Activated naive CD4-positive, alpha-beta T cell treated with anti-CD3 and anti-CD28 coated beads for 36 hours (primary cell): Measurements from ENCODE around the gene FGF12. TPM values are rescaled to one million over a fixed set of nuclear protein-coding genes. Genes with fewer than 3 reads are reported as not detected.
A peak's percentile ranks its signal among the peaks of the same experiment; 100 is the strongest.

Source experiments
- CTCF ChIA-PET: fragments of 350-600 bp; sonication (Branson Sonifier 250); formaldehyde crosslinking; loops from one replicate; lab custom pipeline; 2021; ENCODE audit warnings: antibody characterized with exemption; lab: Charles Lee
- DNase-seq: peaks from one replicate; pipeline ENCODE4 v3.0.0-alpha.2; 2020
- H3K27ac Mint-ChIP-seq: one replicate; pipeline ENCODE4 v1.8.0; 2021; ENCODE audit warnings: mild to moderate bottlenecking, mixed read lengths
- H3K27me3 Mint-ChIP-seq: one replicate; pipeline ENCODE4 v1.8.0; 2021; ENCODE audit warnings: low read depth, mixed read lengths
- H3K36me3 Mint-ChIP-seq: one replicate; pipeline ENCODE4 v1.8.0; 2021; ENCODE audit warnings: low read depth, mixed read lengths
- H3K4me1 Mint-ChIP-seq: one replicate; pipeline ENCODE4 v1.8.0; 2021; ENCODE audit warnings: low read depth, mixed read lengths
- H3K4me3 Mint-ChIP-seq: one replicate; pipeline ENCODE4 v1.8.0; 2021; ENCODE audit warnings: mild to moderate bottlenecking, moderate library complexity, mixed read lengths
- H3K9me3 Mint-ChIP-seq: one replicate; pipeline ENCODE4 v1.8.0; 2021; ENCODE audit warnings: mixed read lengths
- intact Hi-C: fragments of 100-400 bp; cut with micrococcal nuclease; formaldehyde crosslinking; loops from one replicate; pipeline ENCODE4 v1.15.1; 2023
- total RNA-seq, 2 experiments: library from RNA; stranded (reverse); gene quantifications; one replicate each; pipeline ENCODE4 v1.2.3, GENCODE V29; 2021

Gene FGF12
- total RNA-seq, 2 experiments from 2014 or later = not detected

DNA sequence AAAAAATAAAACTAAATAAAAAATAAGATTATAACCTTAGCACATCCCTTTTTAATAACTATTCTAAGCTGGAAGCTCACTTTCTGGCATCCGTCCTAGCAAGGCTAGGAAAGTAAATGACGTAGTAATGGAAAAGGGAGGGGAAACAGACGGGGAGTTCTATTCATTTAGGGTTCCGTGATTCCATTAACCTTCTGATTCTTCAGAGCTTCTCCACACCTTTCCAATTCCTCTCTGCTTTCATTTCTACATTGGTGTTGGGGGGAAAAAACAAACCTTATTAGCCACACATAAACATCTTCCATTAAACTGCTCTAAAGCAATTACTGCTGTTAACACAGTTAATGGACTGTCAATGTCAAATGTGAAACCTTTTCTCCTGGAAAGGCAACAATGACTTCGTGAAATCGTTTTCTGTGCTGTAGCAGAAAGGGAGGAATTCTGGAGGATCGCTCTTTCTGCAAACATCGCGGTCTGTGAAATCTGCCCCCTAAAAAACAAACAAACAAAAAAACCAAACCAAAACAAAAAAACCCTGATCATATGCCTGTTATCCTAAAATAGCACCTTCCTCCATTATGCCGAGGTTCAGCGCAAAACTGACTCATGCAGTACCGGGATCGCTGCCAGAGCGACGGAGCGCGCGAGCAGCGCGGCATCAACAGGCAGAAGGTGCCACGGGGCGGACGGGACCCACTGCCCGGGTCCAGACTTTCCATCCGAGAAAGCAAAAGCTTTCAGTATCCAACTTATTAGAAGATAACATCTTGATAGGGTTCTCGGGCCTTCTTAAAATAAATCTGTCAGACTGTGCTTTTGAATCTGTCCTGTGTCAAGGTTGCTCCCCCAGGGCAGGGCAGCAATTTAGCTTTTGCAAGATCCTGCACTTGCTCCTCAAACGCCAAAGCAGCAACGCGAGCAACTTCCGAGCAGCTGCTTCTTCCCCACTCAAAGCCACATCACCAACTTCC lies 156.2 kb downstream of the FGF12 start:
- H3K27ac Mint-ChIP-seq = no peak overlapping the region

DNA sequence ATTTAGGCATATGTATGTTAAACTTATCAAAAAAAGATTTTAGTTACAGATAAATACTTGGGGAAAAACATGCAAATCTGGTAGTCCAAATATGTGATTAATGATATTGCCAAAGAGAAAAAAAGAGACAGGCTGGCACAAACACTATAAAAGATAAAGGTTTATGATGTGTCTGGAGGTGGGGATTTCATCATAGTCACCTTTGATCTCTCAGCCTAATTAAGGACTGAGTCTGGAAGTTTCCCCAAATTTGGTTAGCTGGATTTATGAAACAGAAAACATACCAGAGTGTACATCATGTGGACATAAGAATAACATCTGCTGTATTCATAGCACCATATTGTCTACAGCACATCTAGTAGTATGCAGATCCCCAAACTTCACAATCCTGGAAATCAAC lies 157.0 kb downstream of the FGF12 start:
- H3K4me3 Mint-ChIP-seq = no peak overlapping the region
- no peaks in the 10 kb centered on the region for H3K9me3 Mint-ChIP-seq
- H3K27me3 Mint-ChIP-seq = peaks cover 29% of the 10 kb centered on the region
- intact Hi-C loops = no loop called here
- no peak overlapping the region for H3K27ac Mint-ChIP-seq
- H3K4me1 Mint-ChIP-seq = peaks cover 8% of the 10 kb centered on the region
- no peak for DNase-seq
- CTCF ChIA-PET = interaction anchor here (1.2 kb wide), 1 partner anchor 237 kb away, joined by 3 read pairs; no protein-coding TSS in a partner anchor
- no peaks in the 10 kb centered on the region for H3K36me3 Mint-ChIP-seq

More for the DNA sequence above, 156.2 kb downstream of the FGF12 start:
- H3K4me1 Mint-ChIP-seq = peaks cover 8% of the 10 kb centered on the region
- H3K36me3 Mint-ChIP-seq = no peaks in the 10 kb centered on the region
- CTCF ChIA-PET = interaction anchor here (0.6 to 1.2 kb wide), 2 partner anchors 105 to 236 kb away, joined by 3 read pairs; no protein-coding TSS in a partner anchor
- H3K27me3 Mint-ChIP-seq = peaks cover 27% of the 10 kb centered on the region
- intact Hi-C loops = no loop called here
- DNase-seq = peak; percentile 26
- H3K4me3 Mint-ChIP-seq = peak overlapping the region; percentile 45
- no peaks in the 10 kb centered on the region for H3K9me3 Mint-ChIP-seq

DNA sequence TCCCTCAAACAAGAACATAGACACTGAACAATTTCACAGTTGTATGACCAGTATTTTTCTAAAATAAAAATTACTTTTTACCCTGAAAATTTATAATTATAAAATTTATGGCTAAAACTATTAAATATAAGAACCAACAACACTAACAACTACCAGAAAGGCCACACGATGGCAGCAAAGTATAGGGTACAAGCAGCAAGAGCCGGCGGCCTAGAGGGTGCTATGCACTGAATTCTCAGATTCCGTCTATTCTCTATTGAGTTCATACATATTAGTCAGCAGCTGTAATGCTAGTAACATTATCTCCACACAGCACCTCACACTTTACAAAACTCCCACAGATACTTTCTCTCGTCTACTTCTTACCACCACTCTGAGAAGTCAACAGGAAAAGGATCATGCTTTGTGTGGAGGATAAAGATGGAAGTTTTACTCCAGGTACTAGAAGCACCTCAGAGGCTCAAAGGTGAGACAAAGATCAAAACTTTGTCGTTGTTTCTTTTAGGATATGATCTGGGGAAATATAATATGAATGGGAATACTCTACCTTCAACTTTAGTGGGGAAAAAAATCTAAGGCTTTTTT lies 160.5 kb downstream of the FGF12 start:
- Mint-ChIP-seq H3K27me3 (peaks cover 26% of the 10 kb centered on the region), H3K27ac (no peak overlapping the region), H3K4me3 (no peak overlapping the region), H3K36me3 (no peaks in the 10 kb centered on the region), H3K4me1 (peaks cover 8% of the 10 kb centered on the region), H3K9me3 (no peaks in the 10 kb centered on the region)
- peak; percentile 85 for DNase-seq
- CTCF ChIA-PET = interaction anchor here (0.6 to 2.2 kb wide), 5 partner anchors 13 to 1005 kb away, joined by 3 to 8 read pairs (median 3); no protein-coding TSS in a partner anchor
- intact Hi-C loops = loop anchor here (1.0 to 5.0 kb wide), 7 partner anchors 99 to 1006 kb away; partner anchors contain the start of gene MB21D2

DNA sequence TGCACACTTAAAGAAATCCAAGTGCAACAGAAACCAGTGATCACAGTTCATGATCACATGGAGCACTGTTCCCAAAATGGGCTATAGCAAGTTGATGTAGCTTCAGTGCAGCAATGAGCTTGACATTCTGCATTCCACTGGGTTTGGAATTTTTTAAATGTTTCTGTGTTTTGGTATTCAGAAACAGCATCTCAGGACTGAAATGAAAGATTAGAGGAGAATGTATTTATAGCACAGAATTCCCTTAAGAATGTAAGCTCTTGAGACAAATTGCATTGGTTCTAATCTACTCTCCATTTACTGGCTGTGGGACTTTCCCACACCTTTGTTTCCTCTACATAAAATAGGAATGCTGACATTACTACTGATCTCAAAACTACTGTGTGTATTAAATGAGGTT lies 162.7 kb downstream of the FGF12 start:
- H3K27ac Mint-ChIP-seq = no peak overlapping the region
- peaks cover 10% of the 10 kb centered on the region for H3K27me3 Mint-ChIP-seq
- H3K4me1 Mint-ChIP-seq = no peaks in the 10 kb centered on the region
- intact Hi-C loops = loop anchor here (5.0 kb wide), 3 partner anchors 353 to 898 kb away; partner anchors contain the start of gene MB21D2
- H3K4me3 Mint-ChIP-seq = no peak overlapping the region
- no peak for DNase-seq
- H3K9me3 Mint-ChIP-seq = no peaks in the 10 kb centered on the region
- H3K36me3 Mint-ChIP-seq = no peaks in the 10 kb centered on the region
- CTCF ChIA-PET = interaction anchor here (0.6 to 1.8 kb wide), 5 partner anchors 152 to 251 kb away, joined by 3 to 5 read pairs (median 3); no protein-coding TSS in a partner anchor

DNA sequence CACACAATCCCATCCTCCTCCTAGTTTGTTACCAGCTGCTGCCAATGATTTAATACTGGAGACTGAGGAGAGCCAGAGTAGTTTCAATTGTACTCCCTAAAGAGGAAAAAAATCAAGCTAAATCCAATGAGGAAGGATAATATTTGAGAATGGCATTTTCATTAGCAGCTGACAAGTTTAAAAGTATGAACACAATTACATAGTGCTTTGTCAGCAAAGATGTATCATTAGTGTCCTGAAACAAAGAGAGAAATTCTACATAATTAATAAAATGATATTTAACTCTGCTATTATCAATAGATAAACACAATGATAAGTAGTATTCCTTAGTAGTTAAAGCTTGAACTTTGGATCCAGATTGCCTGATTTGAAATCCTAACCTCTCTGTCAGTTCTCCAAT lies 163.9 kb downstream of the FGF12 start:
- intact Hi-C loops = no loop called here
- Mint-ChIP-seq H3K36me3 (no peaks in the 10 kb centered on the region), H3K9me3 (no peaks in the 10 kb centered on the region), H3K4me1 (no peaks in the 10 kb centered on the region), H3K4me3 (no peak overlapping the region), H3K27ac (no peak overlapping the region), H3K27me3 (peaks cover 5% of the 10 kb centered on the region)
- DNase-seq = no peak
- CTCF ChIA-PET = interaction anchor here (1.3 kb wide), 1 partner anchor 253 kb away, joined by 3 read pairs; no protein-coding TSS in a partner anchor

DNA sequence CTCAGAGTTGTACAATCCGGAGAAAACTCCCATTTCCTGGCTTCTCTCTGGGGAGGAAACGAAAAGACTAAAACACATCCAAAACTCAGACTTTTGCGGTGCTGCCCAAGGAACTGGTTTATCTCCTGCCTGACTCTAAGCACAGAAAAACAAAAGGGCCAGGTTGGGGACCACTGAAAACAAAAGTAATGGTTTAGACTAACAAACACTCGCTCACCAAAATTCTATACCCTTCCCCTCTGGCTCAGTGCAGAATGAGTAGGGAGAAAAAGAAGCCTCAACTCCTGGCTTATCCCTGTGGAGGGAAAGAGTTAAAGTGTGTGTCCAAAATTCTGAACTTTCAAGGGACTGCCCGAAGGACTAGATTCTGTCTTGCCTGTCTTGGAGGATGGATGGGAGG lies 173.6 kb downstream of the FGF12 start:
- H3K4me3 Mint-ChIP-seq = no peak overlapping the region
- H3K27me3 Mint-ChIP-seq = peaks cover 7% of the 10 kb centered on the region
- DNase-seq = no peak
- H3K9me3 Mint-ChIP-seq = peaks cover 12% of the 10 kb centered on the region
- intact Hi-C loops = no loop called here
- no peaks in the 10 kb centered on the region for H3K4me1 Mint-ChIP-seq
- CTCF ChIA-PET = no interaction called here
- H3K36me3 Mint-ChIP-seq = peaks cover 1% of the 10 kb centered on the region
- H3K27ac Mint-ChIP-seq = no peak overlapping the region

DNA sequence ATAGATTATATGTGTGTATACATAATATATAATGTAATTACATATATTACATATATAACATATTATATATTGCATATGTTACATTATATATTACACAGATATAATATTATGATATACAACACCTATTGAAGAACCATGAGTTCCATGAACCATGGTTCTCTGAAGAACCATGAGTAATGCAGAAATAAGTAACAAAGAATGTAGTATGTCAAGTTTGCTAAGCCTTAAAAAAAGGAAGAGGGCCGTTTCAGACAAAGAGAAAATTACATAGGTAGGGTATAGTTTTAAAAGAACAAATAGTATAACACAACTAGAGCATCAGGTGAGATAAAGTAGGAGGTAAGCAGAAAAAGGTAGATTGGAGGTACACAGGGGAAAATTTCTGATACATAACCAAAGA lies 177.0 kb downstream of the FGF12 start:
- no peak for DNase-seq
- H3K9me3 Mint-ChIP-seq = peaks cover 12% of the 10 kb centered on the region
- H3K4me3 Mint-ChIP-seq = no peak overlapping the region
- peaks cover 1% of the 10 kb centered on the region for H3K36me3 Mint-ChIP-seq
- no peak overlapping the region for H3K27ac Mint-ChIP-seq
- H3K27me3 Mint-ChIP-seq = peaks cover 9% of the 10 kb centered on the region
- H3K4me1 Mint-ChIP-seq = no peaks in the 10 kb centered on the region
- CTCF ChIA-PET = interaction anchor here (0.7 kb wide), 1 partner anchor 918 kb away, joined by 3 read pairs; no protein-coding TSS in a partner anchor
- intact Hi-C loops = no loop called here

DNA sequence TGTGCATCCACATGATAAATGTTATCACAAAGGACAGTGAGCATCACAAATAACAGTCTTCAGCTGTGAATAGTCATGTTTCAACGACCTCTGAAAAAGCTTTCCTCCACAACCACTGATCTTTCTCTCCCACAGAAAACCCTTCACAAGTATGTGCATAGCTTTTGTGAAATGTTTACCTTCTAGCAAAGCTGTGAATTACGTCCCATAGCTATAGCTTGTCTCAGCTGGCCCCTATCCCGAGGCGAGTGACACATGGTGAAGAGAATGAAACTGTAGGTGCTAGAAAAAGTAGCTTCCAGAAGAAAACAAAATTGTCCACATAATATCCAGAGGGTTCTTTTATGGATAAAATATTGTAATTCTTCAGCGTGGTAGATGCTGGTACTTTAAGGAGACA lies 182.0 kb downstream of the FGF12 start:
- Mint-ChIP-seq H3K4me1 (no peaks in the 10 kb centered on the region), H3K4me3 (no peak overlapping the region), H3K27ac (no peak overlapping the region), H3K27me3 (peaks cover 17% of the 10 kb centered on the region), H3K9me3 (no peaks in the 10 kb centered on the region), H3K36me3 (no peaks in the 10 kb centered on the region)
- DNase-seq = no peak
- CTCF ChIA-PET = no interaction called here
- intact Hi-C loops = no loop called here

DNA sequence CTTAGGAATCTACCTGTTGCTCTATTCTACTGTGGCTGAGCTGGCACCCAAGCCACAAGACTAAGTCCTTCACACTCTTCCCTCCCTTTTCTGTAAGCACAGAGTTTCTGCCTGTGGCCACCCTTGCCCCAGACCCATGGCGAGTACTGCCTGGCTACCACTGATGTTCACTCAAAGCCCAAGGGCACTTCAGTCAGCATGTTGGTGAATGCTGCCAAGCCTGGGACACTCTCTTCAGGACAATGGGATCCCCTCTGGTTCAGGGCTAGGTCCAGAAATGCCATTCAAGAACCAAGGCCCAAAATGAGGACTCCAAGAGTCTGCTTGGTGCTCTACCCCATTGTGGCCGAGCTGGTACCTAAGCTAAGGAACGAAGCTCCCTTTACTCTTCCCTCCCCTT lies 184.2 kb downstream of the FGF12 start:
- DNase-seq = no peak
- H3K4me1 Mint-ChIP-seq = no peaks in the 10 kb centered on the region
- H3K27me3 Mint-ChIP-seq = peaks cover 12% of the 10 kb centered on the region
- no peak overlapping the region for H3K27ac Mint-ChIP-seq
- CTCF ChIA-PET = no interaction called here
- no peak overlapping the region for H3K4me3 Mint-ChIP-seq
- H3K9me3 Mint-ChIP-seq = no peaks in the 10 kb centered on the region
- intact Hi-C loops = no loop called here
- H3K36me3 Mint-ChIP-seq = no peaks in the 10 kb centered on the region

DNA sequence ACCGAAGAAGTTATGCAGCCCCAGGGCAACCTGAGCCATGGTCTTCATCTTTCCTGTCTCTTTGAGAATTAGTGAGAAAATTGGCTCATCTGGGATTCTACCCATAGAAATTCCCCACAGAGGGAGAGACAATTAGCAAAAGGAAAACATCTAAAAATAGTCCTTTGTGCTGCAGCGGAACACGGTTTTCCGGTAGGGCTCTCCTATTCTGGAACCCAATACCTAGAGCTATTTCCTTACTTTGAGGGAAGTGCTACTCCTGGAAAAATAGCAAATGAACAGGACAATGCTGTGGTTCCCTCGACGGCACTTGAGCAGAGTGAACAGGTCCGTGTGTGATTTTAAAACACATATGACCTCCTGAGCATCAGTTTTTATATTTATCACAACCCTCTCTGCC lies 210.5 kb downstream of the FGF12 start:
- Mint-ChIP-seq H3K27ac (no peak overlapping the region), H3K4me3 (no peak overlapping the region), H3K9me3 (no peaks in the 10 kb centered on the region), H3K36me3 (no peaks in the 10 kb centered on the region), H3K27me3 (peaks cover 32% of the 10 kb centered on the region), H3K4me1 (peaks cover 12% of the 10 kb centered on the region)
- CTCF ChIA-PET = no interaction called here
- intact Hi-C loops = no loop called here
- no peak for DNase-seq

DNA sequence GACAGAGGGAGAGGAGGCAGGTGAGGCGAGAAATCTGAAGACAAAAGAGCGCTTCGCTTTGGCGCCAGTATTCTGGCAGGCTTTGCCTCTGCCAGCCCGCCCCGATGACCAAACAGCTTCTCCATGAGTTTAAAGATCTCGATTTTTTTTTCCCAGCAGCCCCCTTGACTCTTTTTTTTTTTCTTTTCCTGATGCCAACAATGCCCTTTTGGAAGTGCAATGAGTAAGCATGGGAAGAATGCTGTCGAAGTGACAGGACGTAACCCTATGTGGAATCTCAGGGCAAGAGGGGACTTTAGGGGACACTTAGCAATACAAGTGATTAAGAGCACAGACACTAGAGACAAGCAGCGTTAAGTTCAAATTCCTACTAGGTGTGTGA lies 211.7 kb downstream of the FGF12 start:
- no peak for DNase-seq
- intact Hi-C loops = no loop called here
- H3K4me3 Mint-ChIP-seq = no peak overlapping the region
- H3K9me3 Mint-ChIP-seq = no peaks in the 10 kb centered on the region
- peaks cover 38% of the 10 kb centered on the region for H3K27me3 Mint-ChIP-seq
- H3K27ac Mint-ChIP-seq = no peak overlapping the region
- no peaks in the 10 kb centered on the region for H3K36me3 Mint-ChIP-seq
- CTCF ChIA-PET = no interaction called here
- H3K4me1 Mint-ChIP-seq = peaks cover 12% of the 10 kb centered on the region
